PC-9 (cell line): ENCODE data around the gene SLX9.

Experiments used
- CTCF ChIP-seq: fragments of 200-600 bp; sonication (generic); conservative IDR thresholded peaks from 2 replicates; pipeline ENCODE4 v1.6.1; 2017; ENCODE audit warnings: mixed run types, antibody characterized with exemption, mild to moderate bottlenecking, moderate library complexity
- EZH2 ChIP-seq: fragments of 200-600 bp; sonication (generic); IDR thresholded peaks from 2 replicates; pipeline ENCODE4 v1.8.0; 2017; ENCODE audit warnings: antibody characterized with exemption, low read depth

- no peak for TF ChIP-seq CTCF
- TF ChIP-seq EZH2, result no peak
These were observed 4.1 kb downstream of the SLX9 start for GRCh38 chr21:44943686-44944550.
